ENCODE measurements around the gene RXFP2. TPM values are rescaled to one million over a fixed set of nuclear protein-coding genes. Genes with fewer than 3 reads are reported as not detected.

RXFP2 gene
- polyA plus RNA-seq, 1 donor (not counting 4 experiments of a cell fraction or from before 2014, with no cell fraction given) = not detected

DNA sequence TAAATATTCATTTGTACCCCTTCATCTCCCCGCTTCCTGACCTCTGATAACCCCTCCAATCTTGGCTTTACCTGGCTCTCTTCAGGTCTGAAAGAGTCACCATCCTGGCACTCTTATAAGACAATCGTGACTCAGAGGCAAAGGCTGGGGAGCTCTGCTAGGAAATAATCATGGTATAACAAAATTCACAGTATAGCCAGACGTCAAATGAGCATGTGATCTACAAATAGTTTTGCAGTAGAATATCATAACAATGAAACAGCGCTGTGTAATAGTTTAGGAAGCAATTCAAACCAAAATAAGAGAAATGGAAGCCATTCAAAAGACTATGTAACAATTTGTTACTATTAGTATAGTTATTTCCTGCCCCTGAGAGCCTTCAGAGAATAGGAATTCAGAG, 34.2 kb downstream of the RXFP2 start:
- Histone ChIP-seq H3K4me1 (ENCODE audit: control insufficient read depth, extremely low read depth, insufficient read depth, low read length) (no peaks in the 10 kb centered on the region), H3K27me3 (ENCODE audit: control insufficient read depth, extremely low read depth, insufficient read depth, low read length) (no peaks in the 10 kb centered on the region), H3K9ac (ENCODE audit: control insufficient read depth, extremely low read depth, insufficient read depth, low read length) (no peak overlapping the region), H2AFZ (ENCODE audit: control insufficient read depth, low read length) (no peak overlapping the region), H3K79me2 (ENCODE audit: control insufficient read depth, insufficient read depth, low read length) (no peaks in the 10 kb centered on the region), H3K9me3 (ENCODE audit: control insufficient read depth, low read depth, low read length) (no peaks in the 10 kb centered on the region), H3K27ac (ENCODE audit: control insufficient read depth, insufficient read depth, low read length) (no peak overlapping the region), H4K20me1 (ENCODE audit: control insufficient read depth, extremely low read depth, insufficient read depth, low read length) (no peaks in the 10 kb centered on the region), H3K36me3 (ENCODE audit: control insufficient read depth in 2 of 2, extremely low read depth in 1 of 2, insufficient read depth in 2 of 2, low read length in 2 of 2) (no peaks in the 10 kb centered on the region), H3K4me2 (ENCODE audit: control insufficient read depth, extremely low read depth, insufficient read depth, low read depth, low read length) (peak overlapping the region; percentile 40), H3K4me3 (ENCODE audit: control insufficient read depth in 2 of 3, extremely low read depth in 1 of 3, insufficient read depth in 2 of 3, low read depth in 1 of 3, low read length in 3 of 3) (no peak overlapping the region), H3K9me1 (ENCODE audit: control insufficient read depth, extremely low read depth, insufficient read depth, low read length) (no peaks in the 10 kb centered on the region)
- no peak for TF ChIP-seq EZH2 (IDR thresholded peaks at IDR 0.05; ENCODE audit: low read length)
- DNase-seq (ENCODE audit: low read depth, low spot score) = no peak
- FAIRE-seq = no peak
- dilution Hi-C loops (cut with MboI; ENCODE audit: extremely low pct_ligation_motif_present, low sequenced_read_pairs) = no loop called here

DNA sequence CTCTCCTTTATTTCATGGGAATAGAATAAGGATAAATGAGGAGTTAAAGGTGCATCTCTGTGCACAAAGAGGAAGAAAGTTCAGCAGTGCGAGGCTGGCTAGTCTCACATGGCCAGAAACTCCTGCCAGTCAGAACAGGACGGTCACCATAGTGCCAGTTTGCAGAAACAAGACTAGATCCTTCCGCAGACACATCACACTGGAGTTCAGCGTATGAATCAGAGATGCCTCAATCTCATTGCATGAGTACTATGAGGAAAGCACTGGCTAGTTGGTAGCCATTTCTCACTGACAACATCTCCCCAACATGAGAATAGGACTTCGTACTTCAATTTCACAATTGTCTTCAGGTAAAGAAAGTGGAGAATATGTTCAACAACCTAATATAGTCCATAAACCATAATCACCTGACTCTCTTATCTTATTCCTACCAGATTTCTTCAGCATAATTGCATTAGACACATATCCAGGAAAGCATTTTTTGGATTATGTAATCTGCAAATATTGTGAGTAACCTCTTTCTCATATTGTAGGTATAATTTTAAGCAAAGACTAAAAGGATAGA, 34.9 kb downstream of the RXFP2 start:
- H2AFZ ChIP-seq (ENCODE audit: control insufficient read depth, low read length) = no peak overlapping the region
- H3K4me2 ChIP-seq (ENCODE audit: control insufficient read depth, extremely low read depth, insufficient read depth, low read depth, low read length) = no peak overlapping the region
- H3K9me1 ChIP-seq (ENCODE audit: control insufficient read depth, extremely low read depth, insufficient read depth, low read length) = no peaks in the 10 kb centered on the region
- dilution Hi-C loops (cut with MboI; ENCODE audit: extremely low pct_ligation_motif_present, low sequenced_read_pairs) = no loop called here
- DNase-seq (ENCODE audit: low read depth, low spot score) (no peak), FAIRE-seq (no peak)
- no peaks in the 10 kb centered on the region for H3K79me2 ChIP-seq (ENCODE audit: control insufficient read depth, insufficient read depth, low read length)
- no peak overlapping the region for H3K27ac ChIP-seq (ENCODE audit: control insufficient read depth, insufficient read depth, low read length)
- H3K9ac ChIP-seq (ENCODE audit: control insufficient read depth, extremely low read depth, insufficient read depth, low read length) = no peak overlapping the region
- TF ChIP-seq, protein P1, sequence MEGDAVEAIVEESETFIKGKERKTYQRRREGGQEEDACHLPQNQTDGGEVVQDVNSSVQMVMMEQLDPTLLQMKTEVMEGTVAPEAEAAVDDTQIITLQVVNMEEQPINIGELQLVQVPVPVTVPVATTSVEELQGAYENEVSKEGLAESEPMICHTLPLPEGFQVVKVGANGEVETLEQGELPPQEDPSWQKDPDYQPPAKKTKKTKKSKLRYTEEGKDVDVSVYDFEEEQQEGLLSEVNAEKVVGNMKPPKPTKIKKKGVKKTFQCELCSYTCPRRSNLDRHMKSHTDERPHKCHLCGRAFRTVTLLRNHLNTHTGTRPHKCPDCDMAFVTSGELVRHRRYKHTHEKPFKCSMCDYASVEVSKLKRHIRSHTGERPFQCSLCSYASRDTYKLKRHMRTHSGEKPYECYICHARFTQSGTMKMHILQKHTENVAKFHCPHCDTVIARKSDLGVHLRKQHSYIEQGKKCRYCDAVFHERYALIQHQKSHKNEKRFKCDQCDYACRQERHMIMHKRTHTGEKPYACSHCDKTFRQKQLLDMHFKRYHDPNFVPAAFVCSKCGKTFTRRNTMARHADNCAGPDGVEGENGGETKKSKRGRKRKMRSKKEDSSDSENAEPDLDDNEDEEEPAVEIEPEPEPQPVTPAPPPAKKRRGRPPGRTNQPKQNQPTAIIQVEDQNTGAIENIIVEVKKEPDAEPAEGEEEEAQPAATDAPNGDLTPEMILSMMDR (optimal IDR thresholded peaks at IDR 0.05 in 1 of 3, IDR thresholded peaks at IDR 0.05 in 1 of 3, conservative IDR thresholded peaks at IDR 0.05 in 1 of 3; ENCODE audit: extremely low read depth in 1 of 3, insufficient read depth in 2 of 3, low read length in 3 of 3) = no peak
- no peak for TF ChIP-seq EZH2 (IDR thresholded peaks at IDR 0.05; ENCODE audit: low read length)
- no peaks in the 10 kb centered on the region for H3K27me3 ChIP-seq (ENCODE audit: control insufficient read depth, extremely low read depth, insufficient read depth, low read length)
- H3K36me3 ChIP-seq (ENCODE audit: control insufficient read depth in 2 of 2, extremely low read depth in 1 of 2, insufficient read depth in 2 of 2, low read length in 2 of 2) = no peaks in the 10 kb centered on the region
- H3K4me3 ChIP-seq (ENCODE audit: control insufficient read depth in 2 of 3, extremely low read depth in 1 of 3, insufficient read depth in 2 of 3, low read depth in 1 of 3, low read length in 3 of 3) = no peak overlapping the region
- no peaks in the 10 kb centered on the region for H3K4me1 ChIP-seq (ENCODE audit: control insufficient read depth, extremely low read depth, insufficient read depth, low read length)
- no peaks in the 10 kb centered on the region for H4K20me1 ChIP-seq (ENCODE audit: control insufficient read depth, extremely low read depth, insufficient read depth, low read length)
- no peaks in the 10 kb centered on the region for H3K9me3 ChIP-seq (ENCODE audit: control insufficient read depth, low read depth, low read length)

DNA sequence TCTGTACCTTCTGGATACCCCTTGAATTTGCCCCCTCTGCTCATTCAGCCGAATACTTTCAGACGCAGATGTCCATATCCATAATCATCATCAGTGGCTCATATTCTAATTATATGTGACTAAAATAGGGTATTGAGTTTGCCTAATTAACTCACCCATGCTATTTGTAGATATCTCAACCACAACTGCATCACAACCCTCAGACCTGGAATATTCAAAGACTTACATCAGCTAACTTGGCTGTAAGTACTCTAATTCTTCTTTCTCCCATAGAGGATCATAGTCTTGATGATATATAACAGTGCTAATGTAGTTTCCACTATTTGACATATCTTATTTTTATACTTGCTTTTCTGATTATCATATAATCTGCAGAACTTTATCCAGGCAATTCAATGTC, 35.8 kb downstream of the RXFP2 start:
- dilution Hi-C loops (cut with MboI; ENCODE audit: extremely low pct_ligation_motif_present, low sequenced_read_pairs) = no loop called here
- Histone ChIP-seq H3K79me2 (ENCODE audit: control insufficient read depth, insufficient read depth, low read length) (no peaks in the 10 kb centered on the region), H2AFZ (ENCODE audit: control insufficient read depth, low read length) (no peak overlapping the region), H3K9me3 (ENCODE audit: control insufficient read depth, low read depth, low read length) (no peaks in the 10 kb centered on the region), H4K20me1 (ENCODE audit: control insufficient read depth, extremely low read depth, insufficient read depth, low read length) (no peaks in the 10 kb centered on the region), H3K9me1 (ENCODE audit: control insufficient read depth, extremely low read depth, insufficient read depth, low read length) (no peaks in the 10 kb centered on the region), H3K36me3 (ENCODE audit: control insufficient read depth in 2 of 2, extremely low read depth in 1 of 2, insufficient read depth in 2 of 2, low read length in 2 of 2) (no peaks in the 10 kb centered on the region), H3K4me1 (ENCODE audit: control insufficient read depth, extremely low read depth, insufficient read depth, low read length) (no peaks in the 10 kb centered on the region), H3K4me2 (ENCODE audit: control insufficient read depth, extremely low read depth, insufficient read depth, low read depth, low read length) (no peak overlapping the region), H3K9ac (ENCODE audit: control insufficient read depth, extremely low read depth, insufficient read depth, low read length) (no peak overlapping the region), H3K27ac (ENCODE audit: control insufficient read depth, insufficient read depth, low read length) (no peak overlapping the region), H3K27me3 (ENCODE audit: control insufficient read depth, extremely low read depth, insufficient read depth, low read length) (no peaks in the 10 kb centered on the region), H3K4me3 (ENCODE audit: control insufficient read depth in 2 of 3, extremely low read depth in 1 of 3, insufficient read depth in 2 of 3, low read depth in 1 of 3, low read length in 3 of 3) (no peak overlapping the region)
- no peak for TF ChIP-seq EZH2 (IDR thresholded peaks at IDR 0.05; ENCODE audit: low read length)
- TF ChIP-seq, protein P1 (optimal IDR thresholded peaks at IDR 0.05 in 1 of 3, IDR thresholded peaks at IDR 0.05 in 1 of 3, conservative IDR thresholded peaks at IDR 0.05 in 1 of 3; ENCODE audit: extremely low read depth in 1 of 3, insufficient read depth in 2 of 3, low read length in 3 of 3) = no peak
- DNase-seq (ENCODE audit: low read depth, low spot score) = no peak
- FAIRE-seq = no peak

Measured in keratinocyte (primary cell).